ENCODE data around the gene GOLGA6L10. TPM values are rescaled to one million over a fixed set of nuclear protein-coding genes. Genes with fewer than 3 reads are reported as not detected.
"Not testable (repeated sequence)": the region's sequence is repeated elsewhere in the genome, so short reads cannot be mapped to it uniquely, and the experiment has no call there.

GOLGA6L10 gene
- total RNA-seq, 1 experiment from 2014 or later = 1.9 TPM

- Mint-ChIP-seq H3K9me3 (ENCODE audit: unreplicated experiment) (peaks cover 15% of the 10 kb centered on the region), H3K36me3 (ENCODE audit: insufficient read depth, unreplicated experiment) (no peaks in the 10 kb centered on the region), H3K27me3 (ENCODE audit: insufficient read depth, unreplicated experiment) (peaks cover 18% of the 10 kb centered on the region), H3K4me1 (ENCODE audit: insufficient read depth, unreplicated experiment) (no peaks in the 10 kb centered on the region), H3K27ac (ENCODE audit: low read depth, unreplicated experiment) (no peak overlapping the region), H3K4me3 (ENCODE audit: unreplicated experiment) (no peak overlapping the region)
- ChIA-PET POLR2A (no interaction called here), CTCF (no interaction called here)
- no TSS peak for BruUV-seq (replicated peaks)
- no peak for DNase-seq (ENCODE audit: unreplicated experiment)
- TF ChIP-seq CTCF (IDR thresholded peaks at IDR 0.05; ENCODE audit: unreplicated experiment) = no peak
- intact Hi-C loops (cut with micrococcal nuclease) = no loop called here
Measured at GRCh38 chr15:82312586-82313349, 36.5 kb downstream of the GOLGA6L10 start.

GRCh38 chr15:82311321-82311720 lies 38.0 kb downstream of the GOLGA6L10 start:
- H3K4me1 Mint-ChIP-seq (ENCODE audit: insufficient read depth, unreplicated experiment); H3K27ac Mint-ChIP-seq (ENCODE audit: low read depth, unreplicated experiment); DNase-seq (ENCODE audit: unreplicated experiment); H3K4me3 Mint-ChIP-seq (ENCODE audit: unreplicated experiment); intact Hi-C loops (cut with micrococcal nuclease); H3K36me3 Mint-ChIP-seq (ENCODE audit: insufficient read depth, unreplicated experiment); BruUV-seq (replicated peaks); POLR2A ChIA-PET: not testable (repeated sequence)
- CTCF ChIA-PET = interaction anchor here (0.5 kb wide), 1 partner anchor 38 kb away, joined by 3 read pairs; no protein-coding TSS in a partner anchor
- Mint-ChIP-seq H3K9me3 (ENCODE audit: unreplicated experiment) (peaks cover 15% of the 10 kb centered on the region), H3K27me3 (ENCODE audit: insufficient read depth, unreplicated experiment) (peaks cover 18% of the 10 kb centered on the region)

GRCh38 chr15:82309802-82310201 lies 39.5 kb downstream of the GOLGA6L10 start:
- peaks cover 15% of the 10 kb centered on the region for H3K9me3 Mint-ChIP-seq (ENCODE audit: unreplicated experiment)
- intact Hi-C loops (cut with micrococcal nuclease) = no loop called here
- H3K4me1 Mint-ChIP-seq (ENCODE audit: insufficient read depth, unreplicated experiment) = no peaks in the 10 kb centered on the region
- no peak for TF ChIP-seq CTCF (IDR thresholded peaks at IDR 0.05; ENCODE audit: unreplicated experiment)
- BruUV-seq (replicated peaks) = no TSS peak
- no peak for DNase-seq (ENCODE audit: unreplicated experiment)
- CTCF ChIA-PET = no interaction called here
- no peak overlapping the region for H3K27ac Mint-ChIP-seq (ENCODE audit: low read depth, unreplicated experiment)
- no peaks in the 10 kb centered on the region for H3K36me3 Mint-ChIP-seq (ENCODE audit: insufficient read depth, unreplicated experiment)
- peaks cover 18% of the 10 kb centered on the region for H3K27me3 Mint-ChIP-seq (ENCODE audit: insufficient read depth, unreplicated experiment)
- POLR2A ChIA-PET = no interaction called here
- H3K4me3 Mint-ChIP-seq (ENCODE audit: unreplicated experiment) = no peak overlapping the region

GRCh38 chr15:82307714-82308081 lies 41.6 kb downstream of the GOLGA6L10 start:
- H3K4me1 Mint-ChIP-seq (ENCODE audit: insufficient read depth, unreplicated experiment) = no peaks in the 10 kb centered on the region
- intact Hi-C loops (cut with micrococcal nuclease) = no loop called here
- DNase-seq (ENCODE audit: unreplicated experiment) = no peak
- H3K9me3 Mint-ChIP-seq (ENCODE audit: unreplicated experiment) = peaks cover 15% of the 10 kb centered on the region
- ChIA-PET CTCF (no interaction called here), POLR2A (no interaction called here)
- BruUV-seq (replicated peaks) = no TSS peak
- no peak overlapping the region for H3K4me3 Mint-ChIP-seq (ENCODE audit: unreplicated experiment)
- H3K36me3 Mint-ChIP-seq (ENCODE audit: insufficient read depth, unreplicated experiment) = no peaks in the 10 kb centered on the region
- no peak for TF ChIP-seq CTCF (IDR thresholded peaks at IDR 0.05; ENCODE audit: unreplicated experiment)
- H3K27me3 Mint-ChIP-seq (ENCODE audit: insufficient read depth, unreplicated experiment) = peaks cover 18% of the 10 kb centered on the region
- H3K27ac Mint-ChIP-seq (ENCODE audit: low read depth, unreplicated experiment) = no peak overlapping the region

All from MCF 10A (cell line).